B cell (primary cell): ENCODE results near the gene API5. TPM values are rescaled to one million over a fixed set of nuclear protein-coding genes. Genes with fewer than 3 reads are reported as not detected.

Experiments
- ATAC-seq: fragments of 200-7000 bp; cut with Tn5 transposase; one replicate; pipeline ENCODE4 v1.10.0; 2021; ENCODE audit warnings: low read depth, mild to moderate bottlenecking, moderate number of reproducible peaks, moderate library complexity
- CTCF ChIA-PET: fragments of 350-600 bp; sonication (Branson Sonifier 250); formaldehyde crosslinking; loops from one replicate; lab custom pipeline; 2021; ENCODE audit warnings: antibody characterized with exemption, inconsistent platforms; lab: Charles Lee
- POLR2A ChIA-PET: fragments of 350-600 bp; sonication (Branson Sonifier 250); formaldehyde crosslinking; loops from one replicate; lab custom pipeline; 2021; ENCODE audit warnings: antibody characterized with exemption; lab: Charles Lee
- DNase-seq: peaks from one replicate; pipeline ENCODE4 v3.0.0; 2013
- H2AFZ ChIP-seq: 2 replicates; pipeline ENCODE4 v1.6.1; 2012; ENCODE audit warnings: mild to moderate bottlenecking, low read depth, low read length; ENCODE audit not compliant: insufficient read depth, poor library complexity, severe bottlenecking
- H3K27ac ChIP-seq, 2 donors: 1 replicate in 1 of 2; 2 replicates in 1 of 2; pipeline ENCODE4 v1.5.1; 2012 to 2013; ENCODE audit warnings: low read length in 2 of 2, mild to moderate bottlenecking in 2 of 2, moderate library complexity in 1 of 2
- H3K27me3 ChIP-seq, 4 experiments: fragments of 200-600 bp in 1 of 4; sonication (generic) in 1 of 4; replicated peaks in 1 of 4; 1 replicate in 2 of 4; 2 replicates in 2 of 4; pipeline versions ENCODE4 v1.6.1 to v1.7.0; 2013 to 2016; ENCODE audit warnings: low read length in 3 of 4, mild to moderate bottlenecking in 2 of 4, mixed read lengths in 1 of 4, moderate library complexity in 1 of 4; ENCODE audit not compliant: insufficient read depth in 4 of 4, control insufficient read depth in 3 of 4; ENCODE audit errors: control extremely low read depth in 1 of 4
- H3K36me3 ChIP-seq, 2 experiments: replicated peaks in 1 of 2; 1 replicate in 1 of 2; 2 replicates in 1 of 2; pipeline versions ENCODE4 v1.6.1 to v1.7.1; 2013; ENCODE audit warnings: low read length in 1 of 2; ENCODE audit not compliant: insufficient read depth in 2 of 2, control insufficient read depth in 1 of 2; ENCODE audit errors: control extremely low read depth in 1 of 2, extremely low read depth in 1 of 2
- H3K4me1 ChIP-seq, 2 donors: fragments of 200-600 bp in 1 of 2; sonication (generic) in 1 of 2; 1 replicate in 1 of 2; 2 replicates in 1 of 2; pipeline versions ENCODE4 v1.5.1 to v1.6.1; 2013 to 2017; ENCODE audit warnings: low read length in 2 of 2; ENCODE audit not compliant: control insufficient read depth in 2 of 2, insufficient read depth in 2 of 2
- H3K4me2 ChIP-seq: replicated peaks from 2 replicates; pipeline ENCODE3; 2012; ENCODE audit warnings: mild to moderate bottlenecking, low read depth, low read length; ENCODE audit not compliant: poor library complexity, severe bottlenecking
- H3K4me3 ChIP-seq, 5 experiments: fragments of 200-600 bp in 1 of 5; sonication (generic) in 1 of 5; 1 replicate in 3 of 5; 2 replicates in 2 of 5; pipeline versions ENCODE4 v1.5.1 to v1.7.0; 2011 to 2016; ENCODE audit warnings: low read length in 4 of 5, mild to moderate bottlenecking in 4 of 5, low read depth in 2 of 5, control low read depth in 1 of 5, moderate library complexity in 1 of 5; ENCODE audit not compliant: insufficient read depth in 1 of 5; ENCODE audit errors: control extremely low read depth in 1 of 5, extremely low read depth in 1 of 5
- H3K79me2 ChIP-seq: fragments of 200-600 bp; sonication (generic); one replicate; pipeline ENCODE4 v1.6.0; 2016; ENCODE audit warnings: low read length; ENCODE audit not compliant: control insufficient read depth, insufficient read depth
- H3K9ac ChIP-seq: fragments of 200-600 bp; sonication (generic); 2 replicates; pipeline ENCODE4 v1.6.1; 2017; ENCODE audit warnings: mild to moderate bottlenecking, low read length, moderate library complexity
- H3K9me3 ChIP-seq, 3 donors: one replicate each; pipeline versions ENCODE4 v1.6.1 to v1.7.1; 2013; ENCODE audit warnings: low read length in 2 of 3; ENCODE audit not compliant: control insufficient read depth in 2 of 3, insufficient read depth in 1 of 3; ENCODE audit errors: control extremely low read depth in 1 of 3
- H4K20me1 ChIP-seq: 2 replicates; pipeline ENCODE4 v1.6.0; 2012; ENCODE audit warnings: mild to moderate bottlenecking, low read length; ENCODE audit not compliant: insufficient read depth, control insufficient read depth, poor library complexity, severe bottlenecking
- H3K27ac Mint-ChIP-seq: one replicate; pipeline ENCODE4 v1.8.0; 2021; ENCODE audit warnings: mixed read lengths
- H3K27me3 Mint-ChIP-seq: one replicate; pipeline ENCODE4 v1.8.0; 2021; ENCODE audit warnings: mixed read lengths
- H3K4me1 Mint-ChIP-seq: one replicate; pipeline ENCODE4 v1.8.0; 2021; ENCODE audit warnings: mixed read lengths
- H3K4me3 Mint-ChIP-seq: one replicate; pipeline ENCODE4 v1.8.0; 2021; ENCODE audit warnings: mixed read lengths
- H3K9me3 Mint-ChIP-seq: one replicate; pipeline ENCODE4 v1.8.0; 2022; ENCODE audit warnings: mixed read lengths; ENCODE audit not compliant: insufficient read depth
- EZH2 ChIP-seq: IDR thresholded peaks from 2 replicates; pipeline ENCODE4 v1.6.1; 2012; ENCODE audit warnings: borderline replicate concordance, low read depth, mild to moderate bottlenecking, moderate library complexity, low read length; ENCODE audit not compliant: insufficient read depth, poor library complexity, severe bottlenecking
- WGBS: methylation state at CpG from one replicate; pipeline ENCODE4 v1.1.5; 2013; ENCODE audit warnings: missing lambda C conversion rate; ENCODE audit not compliant: insufficient coverage; 5-methylcytosine and 5-hydroxymethylcytosine counted together
- intact Hi-C: fragments of 100-400 bp; cut with micrococcal nuclease; formaldehyde crosslinking; loops from one replicate; pipeline ENCODE4 v1.10.0; 2022
- polyA plus RNA-seq: library from polyadenylated mRNA; depleted of rRNA; stranded (reverse); fragments of >200 nt; gene quantifications from 2 replicates; pipeline ENCODE4 v1.2.3, GENCODE V29; 2012
- total RNA-seq, 2 donors: library from RNA; stranded (reverse); fragments of 120-200 nt in 1 of 2; gene quantifications; 1 replicate in 1 of 2; 2 replicates in 1 of 2; pipeline versions ENCODE4 v1.2.3 to v1.2.4, GENCODE V29; 2013 to 2022
- TF ChIP-seq, protein P1 (sequence below): fragments of 200-600 bp; IDR thresholded peaks from one replicate; pipeline ENCODE4 v1.8.0; 2022; ENCODE audit warnings: antibody characterized with exemption, mild to moderate bottlenecking

API5 gene
- total and polyA plus RNA-seq, 2 donors (not counting 1 experiment from before 2014, with no cell fraction given) = 16.6 to 94.7 TPM

DNA sequence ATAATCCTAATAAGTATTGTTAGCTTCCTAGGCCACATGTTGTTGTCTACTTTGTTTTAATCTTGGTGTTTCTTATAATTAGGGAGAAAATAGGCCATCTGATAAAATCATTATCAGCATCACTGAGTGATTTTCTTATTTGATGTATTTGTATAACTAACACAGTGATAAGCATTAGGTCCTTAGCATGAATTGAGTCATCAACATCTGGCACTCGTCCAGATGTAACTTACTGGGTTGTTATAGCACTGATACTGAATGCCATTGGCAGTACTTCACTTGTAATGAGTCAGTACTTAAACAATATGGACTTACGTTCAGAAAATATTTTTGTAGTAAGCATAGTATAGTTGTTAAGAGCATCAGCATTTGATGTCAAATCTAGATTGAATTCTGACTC, 16.2 kb downstream of the API5 start:
- no peaks in the 10 kb centered on the region for H4K20me1 ChIP-seq
- 100% methylated on average over 1 of the region's 2 CpGs for WGBS
- H3K36me3 ChIP-seq = peaks cover 9 to 99% of the 10 kb centered on the region in 2 experiments
- ATAC-seq (no peak), DNase-seq (no peak)
- no peak overlapping the region for H3K27ac ChIP-seq
- H3K27me3 ChIP-seq = no peaks in the 10 kb centered on the region
- ChIA-PET POLR2A (no interaction called here), CTCF (interaction anchor here (1.2 kb wide), 1 partner anchor 11 kb away, joined by 3 read pairs; no protein-coding TSS in a partner anchor)
- H3K4me3 ChIP-seq = no peak overlapping the region
- H3K4me1 Mint-ChIP-seq = no peaks in the 10 kb centered on the region
- H3K4me3 Mint-ChIP-seq = no peak overlapping the region
- H3K4me1 ChIP-seq = no peaks in the 10 kb centered on the region
- H3K9me3 Mint-ChIP-seq = no peaks in the 10 kb centered on the region
- no peak overlapping the region for H3K4me2 ChIP-seq
- H3K79me2 ChIP-seq = no peaks in the 10 kb centered on the region
- H3K27ac Mint-ChIP-seq = no peak overlapping the region
- no peaks in the 10 kb centered on the region for H3K27me3 Mint-ChIP-seq
- TF ChIP-seq EZH2 = no peak
- TF ChIP-seq, protein P1, sequence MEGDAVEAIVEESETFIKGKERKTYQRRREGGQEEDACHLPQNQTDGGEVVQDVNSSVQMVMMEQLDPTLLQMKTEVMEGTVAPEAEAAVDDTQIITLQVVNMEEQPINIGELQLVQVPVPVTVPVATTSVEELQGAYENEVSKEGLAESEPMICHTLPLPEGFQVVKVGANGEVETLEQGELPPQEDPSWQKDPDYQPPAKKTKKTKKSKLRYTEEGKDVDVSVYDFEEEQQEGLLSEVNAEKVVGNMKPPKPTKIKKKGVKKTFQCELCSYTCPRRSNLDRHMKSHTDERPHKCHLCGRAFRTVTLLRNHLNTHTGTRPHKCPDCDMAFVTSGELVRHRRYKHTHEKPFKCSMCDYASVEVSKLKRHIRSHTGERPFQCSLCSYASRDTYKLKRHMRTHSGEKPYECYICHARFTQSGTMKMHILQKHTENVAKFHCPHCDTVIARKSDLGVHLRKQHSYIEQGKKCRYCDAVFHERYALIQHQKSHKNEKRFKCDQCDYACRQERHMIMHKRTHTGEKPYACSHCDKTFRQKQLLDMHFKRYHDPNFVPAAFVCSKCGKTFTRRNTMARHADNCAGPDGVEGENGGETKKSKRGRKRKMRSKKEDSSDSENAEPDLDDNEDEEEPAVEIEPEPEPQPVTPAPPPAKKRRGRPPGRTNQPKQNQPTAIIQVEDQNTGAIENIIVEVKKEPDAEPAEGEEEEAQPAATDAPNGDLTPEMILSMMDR = no peak
- intact Hi-C loops = no loop called here
- no peak overlapping the region for H3K9ac ChIP-seq
- H3K9me3 ChIP-seq = no peaks in the 10 kb centered on the region
- H2AFZ ChIP-seq = no peak overlapping the region

DNA sequence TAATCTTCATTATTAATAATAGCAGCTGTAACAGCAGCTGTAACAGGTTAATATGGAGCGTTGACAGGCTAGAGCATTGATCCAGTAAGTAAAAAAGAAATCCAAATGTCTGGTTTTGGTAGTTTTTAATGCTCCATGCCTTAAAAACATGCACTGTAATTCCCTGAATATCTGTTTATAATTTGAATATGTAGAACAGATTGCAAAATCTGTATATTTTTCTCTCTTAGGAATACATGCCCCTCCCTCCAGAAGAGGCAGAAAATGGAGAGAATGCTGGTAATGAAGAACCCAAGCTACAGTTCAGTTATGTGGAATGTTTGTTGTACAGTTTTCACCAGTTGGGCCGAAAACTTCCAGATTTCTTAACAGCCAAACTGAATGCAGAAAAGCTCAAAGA, 16.7 kb downstream of the API5 start:
- ATAC-seq (no peak), DNase-seq (no peak)
- POLR2A ChIA-PET = no interaction called here
- Histone ChIP-seq H3K27ac (no peak overlapping the region), H3K27me3 (no peaks in the 10 kb centered on the region), H3K79me2 (no peaks in the 10 kb centered on the region), H3K36me3 (peaks cover 13 to 99% of the 10 kb centered on the region in 2 experiments), H3K9me3 (no peaks in the 10 kb centered on the region), H3K9ac (no peak overlapping the region), H3K4me1 (no peaks in the 10 kb centered on the region), H4K20me1 (no peaks in the 10 kb centered on the region), H2AFZ (no peak overlapping the region), H3K4me3 (no peak overlapping the region), H3K4me2 (no peak overlapping the region)
- intact Hi-C loops = no loop called here
- CTCF ChIA-PET = interaction anchor here (1.2 kb wide), 1 partner anchor 11 kb away, joined by 3 read pairs; no protein-coding TSS in a partner anchor
- WGBS = no CpG with 5 or more reads among the region's 2 CpGs
- H3K4me3 Mint-ChIP-seq = no peak overlapping the region
- TF ChIP-seq, protein P1 = no peak
- no peak for TF ChIP-seq EZH2
- no peak overlapping the region for H3K27ac Mint-ChIP-seq
- H3K9me3 Mint-ChIP-seq = no peaks in the 10 kb centered on the region
- no peaks in the 10 kb centered on the region for H3K27me3 Mint-ChIP-seq
- no peaks in the 10 kb centered on the region for H3K4me1 Mint-ChIP-seq
